Activated CD8-positive, alpha-beta memory T cell treated with anti-CD3 and anti-CD28 coated beads for 48 hours (primary cell): ENCODE data around the gene RRAGB.
A peak's percentile ranks its signal among the peaks of the same experiment; 100 is the strongest.
"Not testable (repeated sequence)": the region's sequence is repeated elsewhere in the genome, so short reads cannot be mapped to it uniquely, and the experiment has no call there.

ENCODE experiments used
- DNase-seq, 3 experiments: peaks; one replicate each; pipeline ENCODE4 v3.0.0-alpha.2; 2020; ENCODE audit warnings: low read depth in 2 of 3, low spot score in 2 of 3

The RRAGB gene, protein sequence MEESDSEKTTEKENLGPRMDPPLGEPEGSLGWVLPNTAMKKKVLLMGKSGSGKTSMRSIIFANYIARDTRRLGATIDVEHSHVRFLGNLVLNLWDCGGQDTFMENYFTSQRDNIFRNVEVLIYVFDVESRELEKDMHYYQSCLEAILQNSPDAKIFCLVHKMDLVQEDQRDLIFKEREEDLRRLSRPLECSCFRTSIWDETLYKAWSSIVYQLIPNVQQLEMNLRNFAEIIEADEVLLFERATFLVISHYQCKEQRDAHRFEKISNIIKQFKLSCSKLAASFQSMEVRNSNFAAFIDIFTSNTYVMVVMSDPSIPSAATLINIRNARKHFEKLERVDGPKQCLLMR

DNA sequence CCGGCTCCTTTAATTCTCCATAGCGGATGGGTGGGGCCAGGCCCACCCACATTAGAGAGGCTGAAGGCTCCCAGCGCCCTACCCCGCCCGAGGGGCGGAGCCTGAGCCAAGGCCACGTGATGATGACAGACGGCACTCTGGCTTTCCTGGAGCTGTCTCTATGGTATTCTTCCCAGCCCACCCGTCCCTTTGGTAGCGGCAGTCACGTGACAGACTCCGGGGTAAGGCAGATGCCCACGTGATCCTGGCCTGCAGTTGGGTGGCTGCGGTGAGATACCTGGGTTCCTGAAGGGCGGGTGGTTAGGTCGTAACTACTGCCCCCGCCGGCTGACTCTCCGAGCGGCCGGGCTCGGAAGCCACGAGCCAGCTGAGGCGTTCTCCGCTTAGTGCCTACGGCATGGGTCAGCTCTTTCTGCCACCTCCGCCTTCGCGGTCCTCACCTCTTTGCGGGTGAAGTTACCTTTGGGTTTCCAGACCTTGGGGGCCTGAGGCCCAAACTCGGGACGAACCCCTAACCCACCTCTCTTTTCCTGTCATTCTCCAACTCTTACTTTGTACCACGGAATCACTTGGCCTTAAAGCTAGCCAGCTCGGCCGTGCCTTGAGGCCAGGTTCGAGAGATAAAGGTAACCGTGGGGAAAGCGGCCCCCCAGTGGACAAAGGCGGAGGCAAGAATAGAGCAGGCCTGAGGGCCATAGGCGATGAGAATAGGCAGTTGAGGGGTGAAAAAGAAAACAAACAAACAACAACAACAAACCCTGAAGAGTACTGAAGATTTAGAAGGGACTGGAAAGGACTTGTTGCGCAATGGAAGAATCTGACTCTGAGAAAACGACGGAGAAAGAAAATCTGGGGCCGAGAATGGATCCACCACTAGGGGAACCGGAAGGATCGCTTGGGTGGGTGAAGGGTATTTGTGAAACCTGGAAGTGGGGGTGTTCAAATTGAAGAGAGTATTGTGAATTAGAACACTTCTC is at the start of gene RRAGB:
RRAGB (plus strand) TSS at position 229 of the 977 bp plus-strand sequence; CDS start at position 808, 579 bp downstream.
- DNase-seq, result peak; percentile 30 to 79 (median 54)

DNA sequence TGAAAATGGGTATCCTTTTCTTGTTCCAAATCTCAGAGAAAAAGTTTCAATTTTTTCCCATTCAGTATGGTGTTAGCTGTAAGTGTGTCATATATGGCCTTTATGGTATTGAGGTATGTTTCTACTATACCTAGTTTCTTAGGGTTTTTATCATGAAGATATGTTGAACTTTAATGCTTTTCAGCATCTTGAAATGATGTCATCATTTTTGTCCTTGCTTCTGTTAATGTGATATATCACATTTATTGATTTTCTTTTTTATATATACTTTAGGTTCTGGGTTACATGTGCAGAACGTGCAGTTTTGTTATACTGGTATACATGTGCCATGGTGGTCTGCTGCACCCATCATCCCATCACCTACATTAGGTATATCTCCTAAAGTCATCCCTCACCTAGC is 49.5 kb upstream of the RRAGB start:
- no peak for DNase-seq

DNA sequence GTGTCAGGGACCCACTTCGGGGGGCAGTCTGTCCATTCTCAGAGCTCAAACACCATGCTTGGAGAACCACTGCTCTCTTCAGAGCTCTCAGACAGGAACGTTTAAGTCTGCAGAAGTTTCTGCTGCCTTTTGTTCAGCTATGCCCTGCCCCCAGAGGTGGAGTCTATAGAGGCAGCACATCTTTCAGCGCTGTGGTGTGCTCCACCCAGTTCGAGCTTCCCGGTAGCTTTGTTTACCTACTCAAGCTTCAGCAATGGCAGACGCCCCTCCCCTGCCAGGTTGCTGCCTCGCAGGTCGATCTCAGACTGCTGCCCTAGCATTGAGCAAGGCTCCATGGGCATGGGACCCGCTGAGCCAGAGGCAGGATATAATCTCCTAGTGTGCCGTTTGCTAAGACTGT is 29.0 kb upstream of the RRAGB start:
- not testable (repeated sequence) for DNase-seq

DNA sequence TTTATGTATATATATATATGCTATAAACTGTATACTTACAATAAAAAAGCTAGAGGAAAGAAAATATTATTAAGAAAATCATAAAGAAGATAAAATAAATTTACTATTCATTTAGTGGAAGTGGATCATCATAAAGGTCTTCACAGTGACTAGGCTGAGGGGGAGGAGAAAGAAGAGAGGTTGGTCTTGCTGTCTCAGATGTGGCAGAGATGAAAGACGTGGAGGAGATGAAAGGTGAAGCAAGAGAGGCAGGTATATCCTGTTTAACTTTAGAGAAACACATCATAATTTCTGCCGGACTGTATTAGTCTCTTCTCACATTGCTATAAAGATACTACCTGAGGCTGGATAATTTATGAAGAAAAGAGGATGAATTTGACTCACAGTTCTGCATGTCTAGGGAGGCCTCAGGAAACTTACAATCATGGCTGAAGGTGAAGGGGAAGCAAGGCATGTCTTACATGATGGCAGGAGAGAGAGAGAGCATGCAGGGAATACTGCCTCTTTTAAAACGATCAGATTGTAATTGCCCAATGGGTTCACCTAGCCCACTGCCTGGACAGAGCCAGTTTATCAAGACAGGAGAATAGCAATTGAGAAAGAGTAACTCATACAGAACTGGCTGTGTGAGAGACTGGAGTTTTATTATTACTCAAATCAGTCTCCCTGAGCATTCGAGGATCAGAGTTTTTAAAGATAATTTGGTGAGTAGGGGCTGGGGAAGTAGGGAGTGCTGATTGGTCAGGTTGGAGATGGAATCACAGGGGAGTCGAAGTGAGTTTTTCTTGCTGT is 22.1 kb upstream of the RRAGB start:
- DNase-seq, result no peak

DNA sequence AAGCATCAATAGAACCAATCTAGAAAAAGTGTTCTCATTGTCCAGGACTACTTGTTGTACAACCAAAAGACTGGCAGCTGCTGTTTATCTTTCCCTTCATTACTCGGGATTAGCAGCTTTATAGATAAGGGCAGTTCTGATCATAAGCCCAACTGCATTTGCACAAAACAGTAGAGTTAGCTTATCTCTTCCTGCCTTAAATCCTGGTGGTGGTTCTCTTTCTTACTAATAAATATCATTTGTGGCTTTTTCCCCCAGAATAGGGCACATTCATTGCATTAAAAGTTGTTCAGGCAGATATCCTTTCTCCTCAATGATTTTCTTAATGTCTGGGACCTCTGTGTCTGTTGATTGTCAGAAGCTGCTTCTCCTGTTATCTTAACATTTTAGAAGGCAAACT is 20.2 kb upstream of the RRAGB start:
- DNase-seq, result no peak

- no peak for DNase-seq
Observed at GRCh38 chrX:55702671-55703070, 14.9 kb upstream of the RRAGB start.

GRCh38 chrX:55703436-55703835 is 14.1 kb upstream of the RRAGB start:
- DNase-seq, result not testable (repeated sequence)

- DNase-seq, result not testable (repeated sequence)
Observed at GRCh38 chrX:55705066-55705465, 12.5 kb upstream of the RRAGB start.

DNA sequence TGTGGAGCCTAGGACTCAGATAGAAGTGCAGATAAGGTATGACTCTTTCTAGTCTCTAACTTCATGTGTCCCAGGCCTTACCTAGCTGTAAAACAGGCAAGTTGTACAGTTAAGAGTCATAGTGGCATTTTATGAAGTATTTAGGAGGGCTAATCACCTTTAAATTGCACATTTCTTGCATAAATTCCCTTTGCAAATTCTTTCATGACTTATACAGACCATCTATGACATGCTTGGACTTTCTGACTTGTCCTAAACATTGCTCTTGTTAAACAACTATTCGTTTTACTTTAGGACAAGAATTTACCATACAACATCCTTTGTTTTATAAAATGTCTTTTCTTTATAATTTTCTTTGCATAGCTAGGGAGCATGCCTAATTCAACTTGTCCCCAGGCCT is 7.8 kb upstream of the RRAGB start:
- DNase-seq, result no peak

DNA sequence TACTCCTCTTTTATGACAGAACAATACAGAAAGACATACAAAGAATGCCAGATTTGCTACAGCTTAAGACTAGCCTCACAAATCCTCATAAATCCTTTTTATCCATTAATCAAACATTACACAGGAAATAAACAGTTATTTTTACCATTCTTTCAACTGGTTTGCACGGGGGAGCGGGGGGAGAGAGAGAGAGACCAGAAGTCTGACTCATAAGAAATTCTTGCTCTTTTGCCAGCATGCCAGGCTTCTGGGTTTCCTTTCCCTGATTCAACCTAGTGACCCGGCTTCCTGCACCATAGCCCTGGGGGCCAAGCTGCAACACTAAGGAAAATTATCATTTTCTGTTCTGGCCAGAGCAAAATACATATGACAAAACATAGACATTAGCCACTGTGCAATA is 6.8 kb upstream of the RRAGB start:
- DNase-seq, result no peak

GRCh38 chrX:55713631-55714030 is 3.9 kb upstream of the RRAGB start:
- no peak for DNase-seq

GRCh38 chrX:55714161-55714560 is 3.4 kb upstream of the RRAGB start:
- DNase-seq, result no peak

DNA sequence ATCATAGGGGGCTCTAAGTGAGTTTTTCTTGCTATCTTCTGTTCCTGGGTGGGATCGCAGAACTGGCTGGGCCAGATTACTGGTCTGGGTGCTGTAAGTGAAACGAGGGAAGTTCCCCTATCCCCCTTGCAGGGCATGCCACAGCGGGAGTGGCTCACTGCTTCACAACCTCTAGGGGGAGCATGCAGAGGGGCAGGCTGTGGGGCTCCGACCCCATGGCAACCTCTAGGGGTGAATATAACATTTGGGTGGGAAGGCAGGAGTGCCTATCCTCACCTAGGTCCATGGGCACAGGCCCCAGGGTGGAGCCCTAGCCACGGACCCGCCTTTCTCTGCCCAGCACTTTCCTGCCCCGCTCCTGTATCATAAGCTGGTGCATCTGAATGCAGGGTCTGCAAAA is 1.7 kb upstream of the RRAGB start:
- DNase-seq, result no peak

- no peak for DNase-seq
Observed at GRCh38 chrX:55716937-55717336, 612 bp upstream of the RRAGB start.

DNA sequence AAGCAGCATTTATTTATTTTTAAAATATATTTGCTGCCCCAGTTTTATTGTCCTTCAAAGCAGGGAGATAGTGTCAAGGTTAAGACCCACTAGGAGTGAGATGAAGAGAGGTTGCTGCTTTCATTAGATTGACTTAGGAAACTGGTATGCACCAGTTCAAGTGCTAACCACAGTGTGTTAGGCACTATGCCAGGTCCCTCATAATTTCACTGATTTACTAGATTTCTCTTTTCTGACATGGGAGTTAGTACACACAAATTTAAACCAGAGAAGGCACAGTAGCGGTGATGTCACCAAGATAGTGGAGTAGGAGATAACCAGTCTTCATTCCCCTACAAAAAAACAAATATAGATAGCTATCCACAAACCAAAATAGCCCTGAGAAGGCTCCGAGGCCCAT is 14.3 kb downstream of the RRAGB start:
- DNase-seq, result no peak

- DNase-seq, result no peak
Observed at GRCh38 chrX:55738969-55739368, 21.4 kb downstream of the RRAGB start.

GRCh38 chrX:55742649-55743048 is 25.1 kb downstream of the RRAGB start:
- no peak for DNase-seq

DNA sequence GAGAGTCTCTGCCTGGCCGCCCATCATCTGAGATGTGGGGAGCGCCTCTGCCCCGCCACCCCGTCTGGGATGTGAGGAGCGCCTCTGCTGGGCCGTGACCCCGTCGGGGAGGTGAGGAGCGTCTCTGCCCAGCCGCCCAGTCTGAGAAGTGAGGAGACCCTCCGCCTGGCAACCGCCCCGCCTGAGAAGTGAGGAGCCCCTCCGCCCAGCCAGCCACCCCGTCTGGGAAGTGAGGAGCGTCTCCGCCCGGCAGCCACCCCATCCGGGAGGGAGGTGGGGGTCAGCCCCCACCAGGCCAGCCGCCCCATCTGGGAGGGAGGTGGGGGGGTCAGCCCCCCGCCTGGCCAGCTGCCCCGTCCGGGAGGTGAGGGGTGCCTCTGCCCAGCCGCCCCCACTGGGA is 30.9 kb downstream of the RRAGB start:
- not testable (repeated sequence) for DNase-seq

- no peak for DNase-seq
Observed at GRCh38 chrX:55750256-55750655, 32.7 kb downstream of the RRAGB start.

GRCh38 chrX:55754861-55755294 is 37.3 kb downstream of the RRAGB start:
- no peak for DNase-seq

DNA sequence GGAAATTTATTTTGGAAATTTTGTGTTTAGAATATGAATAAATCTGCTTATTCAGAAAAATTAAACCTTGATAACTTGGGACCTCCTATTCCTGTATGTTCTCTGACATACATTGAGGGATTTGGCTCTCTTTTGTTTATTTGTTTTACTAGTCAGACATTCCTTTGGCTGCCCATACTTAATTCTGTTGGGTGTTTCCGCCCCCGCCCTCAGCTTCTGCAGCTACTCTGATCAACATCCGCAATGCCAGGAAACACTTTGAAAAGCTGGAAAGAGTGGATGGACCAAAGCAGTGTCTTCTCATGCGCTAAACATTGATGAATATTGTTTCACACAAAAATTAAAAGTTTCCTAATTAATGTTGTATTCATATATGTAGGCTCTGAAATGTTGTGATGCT is 40.5 kb downstream of the RRAGB start:
- DNase-seq, result no peak
